ENCODE measurements around the gene SOX6. TPM values are rescaled to one million over a fixed set of nuclear protein-coding genes. Genes with fewer than 3 reads are reported as not detected.

Gene SOX6
- total RNA-seq, 4 donors from 2014 or later: 1.6 to 22.7 (median 6.9) TPM

- in situ Hi-C loops (cut with MboI; ENCODE audit: low pct_ligation_motif_present in 1 of 4, low pct_unique_long_range_greater_than_20kb in 1 of 4, low sequenced_read_pairs in 3 of 4): no loop called here
- H3K27ac ChIP-seq: no peak overlapping the region
These were observed 366.7 kb downstream of the SOX6 start for GRCh38 chr11:15989685-15990084.

GRCh38 chr11:15988693-15989231 is 367.6 kb downstream of the SOX6 start:
- WGBS, 2 donors (ENCODE audit: low coverage in 1 of 2): 92 to 93% methylated on average over 3 to 14 of the region's 14 CpGs
- DNase-seq: no peak
- in situ Hi-C loops (cut with MboI; ENCODE audit: low pct_ligation_motif_present in 1 of 4, low pct_unique_long_range_greater_than_20kb in 1 of 4, low sequenced_read_pairs in 3 of 4) (no loop called here), intact Hi-C loops (cut with DNase I; ENCODE audit: low total_unique reads) (no loop called here)
- Histone ChIP-seq H3K36me3 (no peaks in the 10 kb centered on the region), H3K4me3 (no peak overlapping the region), H3K27ac (no peak overlapping the region), H3K27me3 (no peaks in the 10 kb centered on the region), H3K4me1 (no peaks in the 10 kb centered on the region), H3K9me3 (no peaks in the 10 kb centered on the region)
- TF ChIP-seq CTCF (IDR thresholded peaks at IDR 0.05): peak in 2 of 5 experiments; percentile 8 to 10
- no peak for TF ChIP-seq EP300 (IDR thresholded peaks at IDR 0.05; ENCODE audit: low read depth)

More at GRCh38 chr11:15989685-15990084, 366.7 kb downstream of the SOX6 start:
- H3K27me3 ChIP-seq: no peaks in the 10 kb centered on the region
- H3K4me3 ChIP-seq: no peak overlapping the region
- no peak for DNase-seq
- no peak for TF ChIP-seq CTCF (IDR thresholded peaks at IDR 0.05)
- intact Hi-C loops (cut with DNase I; ENCODE audit: low total_unique reads): no loop called here
- WGBS, 2 donors (ENCODE audit: low coverage in 1 of 2): 57 to 60% methylated on average over 1 of the region's 1 CpG
- no peaks in the 10 kb centered on the region for H3K4me1 ChIP-seq
- H3K9me3 ChIP-seq: no peaks in the 10 kb centered on the region
- H3K36me3 ChIP-seq: no peaks in the 10 kb centered on the region

GRCh38 chr11:15988016-15988550 is 368.3 kb downstream of the SOX6 start:
- intact Hi-C loops (cut with DNase I; ENCODE audit: low total_unique reads) (no loop called here), in situ Hi-C loops (cut with MboI; ENCODE audit: low pct_ligation_motif_present in 1 of 4, low pct_unique_long_range_greater_than_20kb in 1 of 4, low sequenced_read_pairs in 3 of 4) (no loop called here)
- H3K36me3 ChIP-seq: no peaks in the 10 kb centered on the region
- H3K4me1 ChIP-seq: no peaks in the 10 kb centered on the region
- H3K27ac ChIP-seq: no peak overlapping the region
- TF ChIP-seq POLR2AphosphoS5 (IDR thresholded peaks at IDR 0.05) (no peak), POLR2A (IDR thresholded peaks at IDR 0.05) (no peak), EP300 (IDR thresholded peaks at IDR 0.05; ENCODE audit: low read depth) (no peak), CTCF (IDR thresholded peaks at IDR 0.05) (no peak)
- WGBS, 2 donors (ENCODE audit: low coverage in 1 of 2): 65 to 75% methylated on average over 2 of the region's 2 CpGs
- H3K4me3 ChIP-seq: no peak overlapping the region
- no peak for DNase-seq
- no peaks in the 10 kb centered on the region for H3K9me3 ChIP-seq
- no peaks in the 10 kb centered on the region for H3K27me3 ChIP-seq

- Histone ChIP-seq H3K36me3 (no peaks in the 10 kb centered on the region), H3K27me3 (no peaks in the 10 kb centered on the region), H3K9me3 (no peaks in the 10 kb centered on the region), H3K4me1 (no peaks in the 10 kb centered on the region), H3K4me3 (no peak overlapping the region), H3K27ac (no peak overlapping the region)
- DNase-seq: no peak
- in situ Hi-C loops (cut with MboI; ENCODE audit: low pct_ligation_motif_present in 1 of 4, low pct_unique_long_range_greater_than_20kb in 1 of 4, low sequenced_read_pairs in 3 of 4) (no loop called here), intact Hi-C loops (cut with DNase I; ENCODE audit: low total_unique reads) (no loop called here)
- 80% methylated on average over 5 of the region's 5 CpGs for WGBS, 2 donors (ENCODE audit: low coverage in 1 of 2)
- TF ChIP-seq CTCF (IDR thresholded peaks at IDR 0.05): no peak
- no peak for TF ChIP-seq EP300 (IDR thresholded peaks at IDR 0.05; ENCODE audit: low read depth)
- TF ChIP-seq POLR2AphosphoS5 (IDR thresholded peaks at IDR 0.05): no peak
- TF ChIP-seq POLR2A (IDR thresholded peaks at IDR 0.05): no peak
These were observed 369.3 kb downstream of the SOX6 start for GRCh38 chr11:15987046-15987445.
